Measurements from ENCODE around the gene MVB12A.

MVB12A gene

DNA sequence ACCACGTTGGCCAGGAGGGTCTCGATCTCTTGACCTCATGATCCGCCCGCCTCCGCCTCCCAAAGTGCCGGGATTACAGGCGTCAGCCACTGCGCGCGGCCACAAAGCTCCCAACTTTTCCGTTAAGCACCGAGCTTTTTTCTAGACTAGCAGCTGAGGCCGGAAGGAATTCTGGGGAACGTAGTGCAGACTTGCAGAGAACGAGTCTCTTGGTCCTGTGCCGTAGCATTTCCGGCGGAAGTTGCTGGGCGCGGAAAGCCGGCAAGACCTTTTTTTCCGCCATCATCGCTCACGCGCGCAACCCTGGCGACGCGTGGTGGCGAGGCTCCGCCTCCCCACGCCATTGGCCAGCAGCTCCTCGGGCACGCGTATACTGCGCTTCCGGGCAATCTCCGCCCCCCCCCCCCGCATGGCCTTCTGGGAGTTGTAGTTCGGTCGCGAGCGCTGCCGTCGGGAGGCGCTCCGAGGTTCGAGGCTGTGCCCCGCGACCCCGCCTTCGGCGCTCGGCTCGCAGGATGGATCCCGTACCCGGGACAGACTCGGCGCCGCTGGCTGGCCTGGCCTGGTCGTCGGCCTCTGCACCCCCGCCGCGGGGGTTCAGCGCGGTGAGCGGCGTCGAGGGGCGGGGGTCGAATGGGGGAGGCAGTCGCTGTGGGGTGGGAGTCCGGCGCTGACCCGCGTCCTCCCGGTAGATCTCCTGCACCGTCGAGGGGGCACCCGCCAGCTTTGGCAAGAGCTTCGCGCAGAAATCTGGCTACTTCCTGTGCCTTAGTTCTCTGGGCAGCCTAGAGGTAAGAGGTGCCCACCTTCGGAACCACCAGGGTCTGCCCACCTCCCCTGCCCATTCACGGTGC, at the start of gene MVB12A:
Gene MVB12A (plus strand): TSS at position 427 of the 854 bp plus-strand sequence. CDS start 89 bp downstream, at position 516.
- DNase-seq (ENCODE audit: low spot score) = peak; percentile 99

DNA sequence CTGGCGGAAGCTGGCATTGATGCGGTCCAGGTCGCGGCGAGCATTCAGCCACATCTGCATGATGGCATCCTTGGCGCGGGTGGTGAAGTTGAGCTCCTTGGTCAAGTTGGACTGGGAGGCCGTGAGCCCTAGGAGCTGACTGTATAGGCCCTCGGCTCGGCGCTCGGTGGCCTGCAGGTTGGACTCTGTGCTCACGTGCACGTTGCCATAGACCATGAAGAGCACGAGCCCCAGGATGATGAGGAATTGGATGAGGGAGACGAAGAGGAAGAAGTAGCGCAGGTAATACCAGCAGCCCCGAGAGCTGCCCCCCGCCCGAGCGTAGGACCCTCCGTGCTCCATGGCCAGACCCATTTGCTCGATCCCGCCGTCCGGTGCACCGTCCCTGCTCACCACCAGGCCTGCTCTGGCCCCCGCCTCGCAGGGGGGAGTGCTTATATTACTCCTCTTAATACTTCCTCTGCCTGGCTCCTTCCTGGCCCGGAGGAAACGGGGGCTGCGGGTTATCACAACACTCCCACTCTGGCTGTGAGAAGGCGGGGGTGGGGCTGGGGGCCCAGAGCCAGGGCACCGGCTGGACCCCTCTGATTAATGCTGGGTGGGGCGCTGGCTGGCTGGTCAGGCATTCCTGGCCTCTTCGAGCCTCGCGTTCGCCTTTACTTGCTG, 42.8 kb upstream of the MVB12A start, which contains the start of gene PLVAP:
Gene PLVAP (minus strand): TSS at position 408 of the 666 bp plus-strand sequence. CDS start 54 bp downstream, at position 354.
- DNase-seq (ENCODE audit: low spot score) = no peak

DNA sequence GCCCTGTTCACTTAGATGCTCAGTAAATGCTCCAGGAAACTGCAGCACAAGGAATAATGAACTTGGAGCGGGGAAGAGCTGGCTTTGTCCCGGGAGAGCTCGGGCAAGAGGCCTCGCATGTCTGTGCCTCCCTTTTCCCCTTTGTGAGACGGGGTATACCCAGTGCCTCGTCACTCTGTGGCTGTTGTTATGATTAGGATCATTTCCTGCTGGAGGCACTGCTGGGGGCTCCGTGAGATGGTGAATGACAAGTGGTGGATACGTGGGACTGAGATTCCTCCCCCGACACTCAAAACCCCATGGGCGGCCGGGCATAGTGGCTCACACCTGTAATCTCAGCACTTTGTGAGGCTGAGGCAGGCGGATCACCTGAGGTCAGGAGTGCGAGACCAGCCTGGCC, 41.6 kb upstream of the MVB12A start:
- DNase-seq (ENCODE audit: low spot score) = no peak

- no peak for DNase-seq (ENCODE audit: low spot score)
These were observed 40.6 kb upstream of the MVB12A start for GRCh38 chr19:17379221-17379631.

- no peak for DNase-seq (ENCODE audit: low spot score)
These were observed 39.3 kb upstream of the MVB12A start for GRCh38 chr19:17380426-17381138.

DNA sequence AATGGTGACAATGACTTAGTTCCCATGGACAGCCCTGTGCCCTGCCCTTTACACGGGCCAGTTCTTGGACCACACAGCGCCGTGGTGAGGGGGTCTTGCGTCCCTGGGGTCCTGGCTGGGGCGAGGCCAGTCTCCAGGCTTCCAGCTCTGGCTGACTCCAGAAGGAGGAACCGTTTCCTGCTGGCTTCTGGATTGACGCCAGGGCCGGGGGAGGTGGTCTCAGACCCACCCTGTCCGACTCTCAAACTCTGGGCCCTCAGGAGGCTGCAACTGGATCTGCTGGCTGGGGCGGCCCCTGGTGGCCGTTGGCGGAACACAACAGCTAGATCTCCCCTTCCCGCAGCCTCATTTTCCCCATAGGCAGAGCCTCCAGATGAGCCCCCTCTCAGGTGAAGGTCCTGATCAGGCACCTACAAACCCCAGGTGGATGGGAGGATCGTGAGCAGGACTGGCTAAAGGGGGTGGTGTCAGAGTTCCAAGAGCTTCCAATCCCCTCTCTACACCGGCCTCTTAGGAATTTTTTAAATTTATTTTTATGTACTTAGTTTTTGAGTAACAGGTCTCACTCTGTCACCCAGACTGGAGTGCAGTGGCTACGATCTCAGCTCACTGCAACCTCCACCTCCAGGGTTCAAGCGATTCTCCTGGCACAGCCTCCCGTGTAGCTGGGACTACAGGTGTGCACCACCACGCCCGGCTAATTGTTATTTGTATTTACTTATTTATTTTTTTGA, 33.8 kb upstream of the MVB12A start:
- DNase-seq (ENCODE audit: low spot score) = peak; percentile 41

DNA sequence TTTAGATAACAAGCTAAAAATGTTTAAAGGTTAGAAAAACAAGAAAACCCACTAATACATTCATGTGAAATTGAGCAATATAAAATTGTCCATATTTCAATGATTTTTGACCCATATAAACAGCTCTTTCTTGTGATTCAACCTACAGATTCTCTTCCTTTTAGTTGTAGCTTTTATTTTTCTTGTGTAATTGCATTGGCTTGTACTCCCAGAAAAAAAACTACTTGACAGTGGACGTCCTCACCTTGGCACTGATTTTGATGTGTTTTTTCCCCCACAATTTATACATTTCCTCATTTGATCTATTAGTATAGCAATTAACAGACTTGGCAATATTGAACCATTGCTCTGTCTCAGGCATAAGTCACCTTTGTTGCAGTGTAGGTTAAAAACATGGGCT, 30.6 kb upstream of the MVB12A start:
- no peak for DNase-seq (ENCODE audit: low spot score)

DNA sequence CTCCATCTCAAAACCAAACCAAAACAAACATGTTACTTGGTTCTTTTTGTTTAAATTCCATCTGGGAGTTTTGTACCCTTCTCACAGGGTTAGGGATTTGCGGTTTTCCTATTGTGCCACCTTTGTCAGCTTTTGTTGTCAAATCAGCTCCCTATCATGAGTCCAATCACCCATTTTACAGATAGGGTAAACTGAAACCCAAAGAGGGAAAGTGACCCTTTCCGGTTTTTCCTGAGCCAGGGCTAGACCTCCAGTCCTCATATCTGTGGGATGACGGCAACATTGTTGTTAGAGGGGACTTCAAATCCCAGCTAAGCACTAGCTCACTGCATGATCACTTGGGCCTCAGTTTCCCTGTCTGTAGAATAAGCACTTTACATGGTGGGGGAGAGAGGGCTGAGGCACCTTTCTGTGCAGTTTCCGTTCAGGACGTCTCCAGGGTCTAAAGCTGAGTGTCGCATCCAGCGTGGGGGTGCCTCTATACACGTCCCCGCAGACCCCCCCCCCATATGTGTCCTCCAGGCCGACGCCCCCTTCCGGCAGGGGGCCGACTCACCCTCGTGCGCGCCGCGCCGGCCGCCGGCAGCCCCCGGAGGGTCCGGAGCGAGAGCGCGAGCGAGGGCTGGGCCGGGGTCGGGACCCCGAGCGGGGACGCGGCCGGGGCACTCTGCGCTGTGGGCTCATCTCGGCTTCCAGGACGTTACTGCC, 29.7 kb upstream of the MVB12A start:
- DNase-seq (ENCODE audit: low spot score) = no peak

DNA sequence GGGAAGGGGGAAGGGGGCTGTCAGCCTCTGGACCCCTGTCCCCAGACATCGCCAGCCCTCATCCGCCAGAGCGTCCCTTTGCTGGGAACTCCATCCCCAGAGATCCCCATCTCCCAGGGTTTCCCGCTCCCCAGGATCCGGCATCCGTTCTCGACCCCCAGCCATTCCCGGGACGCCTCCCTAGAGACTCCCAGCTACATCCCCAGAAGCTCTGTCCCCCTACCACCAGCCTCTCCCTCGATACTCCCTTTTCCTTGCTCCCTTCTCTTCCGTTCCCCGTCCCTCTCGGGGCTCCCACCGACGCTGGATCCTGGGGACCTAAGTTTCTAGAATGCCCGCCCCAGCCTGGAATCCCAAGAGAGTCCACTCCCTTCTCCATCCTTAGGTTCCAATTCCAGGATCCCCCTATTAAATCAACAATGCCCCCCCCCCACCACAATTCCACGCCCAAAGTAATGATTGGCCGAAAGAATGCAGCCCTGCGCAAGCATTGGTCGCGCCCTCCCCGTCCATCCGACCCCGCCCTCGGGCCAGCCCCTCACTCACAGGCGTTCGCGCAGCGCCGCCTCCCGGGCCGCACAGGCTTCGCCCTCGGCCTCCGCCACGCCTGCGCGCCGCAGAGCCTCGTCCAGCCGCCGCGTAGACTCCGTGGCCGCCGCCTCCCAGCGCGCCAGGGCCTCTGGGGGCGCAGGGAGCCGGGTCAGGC, 29.0 kb upstream of the MVB12A start:
- peak; percentile 93 for DNase-seq (ENCODE audit: low spot score)

DNA sequence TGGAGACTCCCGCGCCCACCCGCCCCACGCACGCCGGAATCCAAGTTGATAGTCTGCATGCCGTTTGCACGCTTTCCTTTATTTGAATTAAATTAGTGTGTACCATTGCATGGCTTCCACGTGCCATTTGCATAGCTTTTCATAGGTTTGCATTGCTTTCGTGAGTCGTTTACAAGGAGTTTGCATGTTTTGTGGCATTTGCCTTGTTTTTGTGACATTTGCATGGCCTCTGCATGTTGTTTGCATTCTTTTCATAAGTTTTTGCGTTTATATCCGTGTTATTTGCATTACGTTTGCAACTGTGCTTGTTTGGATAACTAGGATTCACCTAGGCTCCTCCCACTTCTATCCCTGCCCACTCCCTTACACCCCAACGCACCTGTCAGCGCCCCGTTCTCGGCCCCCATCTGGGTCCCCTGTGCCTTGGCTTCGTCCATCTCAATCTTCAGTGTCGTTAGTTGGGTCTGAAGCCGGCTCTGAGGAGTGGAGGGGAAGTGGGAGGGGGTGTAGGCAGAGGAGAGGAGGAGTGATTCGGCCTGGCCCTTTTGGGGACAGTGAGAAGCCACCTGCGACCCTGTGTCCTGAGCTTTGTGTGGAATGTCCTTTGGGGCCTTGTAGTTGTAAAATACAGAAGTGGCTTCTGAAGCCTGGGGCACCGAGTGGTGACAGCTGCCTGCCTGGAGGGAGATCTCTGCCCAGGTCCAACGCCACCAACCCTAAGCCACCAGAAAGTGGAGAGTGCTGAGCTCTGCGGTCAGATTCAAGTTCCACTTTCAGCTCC, 28.3 kb upstream of the MVB12A start:
- DNase-seq (ENCODE audit: low spot score) = peak; percentile 37

DNA sequence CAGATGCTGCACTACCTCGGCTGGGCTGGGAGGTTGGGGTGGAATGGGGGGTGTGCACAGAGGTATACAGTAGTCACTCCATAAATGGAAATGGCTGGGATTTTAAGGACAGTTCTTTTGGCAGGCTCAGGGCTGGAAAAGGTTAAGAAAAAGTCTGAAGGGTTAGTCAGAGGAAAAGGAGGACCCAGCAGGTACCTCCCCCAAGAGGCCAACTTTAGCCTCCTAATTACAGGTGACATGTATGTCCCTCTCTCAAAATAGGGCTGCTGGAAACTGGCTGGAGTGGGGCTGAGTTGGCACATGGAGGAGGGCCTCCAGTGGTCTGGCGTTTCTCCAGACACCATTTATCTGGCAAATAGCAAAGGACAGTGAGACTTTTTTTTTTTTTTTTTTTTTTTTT, 26.8 kb upstream of the MVB12A start:
- DNase-seq (ENCODE audit: low spot score) = no peak

- DNase-seq (ENCODE audit: low spot score) = no peak
These were observed 25.9 kb upstream of the MVB12A start, which contains the start of gene CCDC194 for GRCh38 chr19:17393914-17394313. Gene CCDC194, minus strand, starts transcription at chr19:17394196. Its CDS starts 38 bp downstream, at chr19:17394158.

- DNase-seq (ENCODE audit: low spot score) = peak; percentile 55
These were observed 24.9 kb upstream of the MVB12A start for GRCh38 chr19:17394891-17395415.

- DNase-seq (ENCODE audit: low spot score) = no peak
These were observed 20.8 kb upstream of the MVB12A start for GRCh38 chr19:17398902-17399527.

DNA sequence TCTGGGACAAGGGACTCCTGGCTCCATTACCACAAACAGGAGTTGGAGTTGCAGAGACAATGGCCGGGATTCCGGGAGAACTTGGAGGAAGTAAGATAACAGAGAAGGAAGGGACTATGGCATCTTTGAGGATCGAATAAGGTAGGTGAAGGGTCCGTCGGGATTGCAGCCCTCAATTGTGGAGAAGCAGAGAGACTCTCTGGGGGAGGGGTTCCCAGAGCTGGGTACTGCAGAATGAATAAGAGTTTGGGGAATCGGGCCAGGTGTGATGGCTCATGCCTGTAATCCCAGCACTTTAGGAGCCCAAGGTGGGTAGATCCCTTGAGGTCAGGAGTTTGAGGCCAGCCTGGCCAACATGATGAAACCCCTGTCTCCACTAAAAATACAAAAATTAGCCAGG, 18.2 kb upstream of the MVB12A start:
- no peak for DNase-seq (ENCODE audit: low spot score)

DNA sequence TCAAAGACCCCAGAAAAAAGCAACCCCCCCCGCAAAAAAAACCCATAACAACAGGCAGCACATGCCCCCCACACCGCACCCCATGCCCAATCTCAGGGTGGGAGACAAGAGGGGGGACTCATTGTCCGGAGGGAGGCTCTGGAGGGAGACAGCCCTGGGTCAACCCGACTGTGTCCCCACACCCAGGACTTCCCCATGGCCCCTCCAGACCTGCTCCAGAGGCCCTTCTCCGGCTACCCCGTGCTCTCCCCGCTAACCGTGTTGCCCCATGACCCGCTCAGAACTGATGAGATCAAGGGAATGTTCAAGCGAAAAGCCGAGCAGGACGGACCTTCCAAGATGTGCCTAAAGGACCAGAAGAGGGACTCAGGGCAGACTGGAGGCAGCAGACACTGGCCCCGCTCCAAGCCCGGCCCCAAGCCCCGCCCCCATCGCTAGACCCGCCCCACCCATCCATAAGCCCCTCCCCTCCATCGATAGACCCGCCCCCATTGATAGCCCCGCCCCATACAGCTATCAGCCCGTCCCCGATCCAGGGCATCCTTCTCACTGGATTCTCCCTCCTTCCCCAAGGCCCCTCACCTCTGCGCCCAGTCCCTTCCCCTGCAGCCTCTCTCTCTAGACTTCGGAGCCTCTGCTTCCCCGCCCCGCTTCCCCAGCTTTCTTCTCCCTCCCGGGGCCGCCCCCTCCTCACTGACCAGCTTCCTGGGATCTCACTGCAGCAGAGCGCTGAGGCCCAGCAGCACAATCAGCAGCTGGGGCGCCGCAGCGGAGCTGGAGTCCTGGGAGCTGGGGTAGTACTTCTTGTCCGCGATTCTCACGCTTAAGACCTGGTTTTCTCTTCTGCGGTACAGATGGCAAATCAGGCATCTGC, 16.6 kb upstream of the MVB12A start:
- DNase-seq (ENCODE audit: low spot score) = no peak

DNA sequence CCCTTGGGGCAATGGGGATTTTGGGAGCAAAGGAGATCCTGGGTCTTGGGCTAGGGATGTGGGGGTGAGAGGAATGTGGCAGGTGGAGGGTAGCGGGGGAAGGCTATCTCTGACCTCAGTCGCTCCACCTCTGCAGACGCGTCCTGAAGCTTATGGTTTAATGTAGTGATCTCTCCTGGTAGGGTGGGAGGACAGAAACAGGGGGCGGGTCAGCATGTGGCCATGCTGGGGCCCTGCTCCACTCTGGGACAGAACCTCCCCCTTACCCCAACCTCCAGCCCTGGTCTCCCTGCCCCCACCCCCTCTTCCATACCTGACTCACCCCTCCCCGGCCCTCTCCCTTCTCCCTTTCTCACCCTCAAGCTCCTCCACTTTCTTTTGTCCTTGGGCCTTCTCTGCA, 15.8 kb upstream of the MVB12A start:
- no peak for DNase-seq (ENCODE audit: low spot score)

Measured in Ammon's horn (tissue), 1 donor.